PC-9 (cell line): Measurements from ENCODE around the gene PAEP. TPM values are rescaled to one million over a fixed set of nuclear protein-coding genes. Genes with fewer than 3 reads are reported as not detected.

Experiments used
- BruUV-seq: library from RNA; stranded (reverse); fragments of 400-500 nt; replicated peaks from 2 replicates; lab custom pipeline; 2021; lab: Mats Ljungman, UMichigan
- CTCF ChIA-PET: fragments of 300-600 bp; sonication (Branson Sonifier 250); formaldehyde crosslinking; loops from one replicate; lab custom pipeline; 2022; ENCODE audit warnings: antibody characterized with exemption; lab: Charles Lee
- POLR2A ChIA-PET: fragments of 300-600 bp; sonication (Branson Sonifier 250); formaldehyde crosslinking; loops from one replicate; lab custom pipeline; 2022; ENCODE audit warnings: antibody characterized with exemption; ENCODE audit not compliant: unreplicated experiment; lab: Charles Lee
- DNase-seq, 2 experiments: peaks; one replicate each; pipeline versions ENCODE4 v3.0.0 to v3.0.0-alpha.2; 2015 to 2022; ENCODE audit warnings: mixed read lengths in 1 of 2
- H2AFZ ChIP-seq: fragments of 200-600 bp; sonication (generic); 2 replicates; pipeline ENCODE4 v1.8.1; 2017; ENCODE audit warnings: antibody characterized with exemption
- H3F3A ChIP-seq: fragments of 200-600 bp; sonication (generic); 2 replicates; pipeline ENCODE4 v1.8.1; 2017; ENCODE audit warnings: antibody characterized with exemption, mild to moderate bottlenecking, low read depth; ENCODE audit not compliant: insufficient read depth
- H3K27ac ChIP-seq: fragments of 200-600 bp; sonication (generic); 2 replicates; pipeline ENCODE4 v1.6.1; 2016; ENCODE audit warnings: mixed run types
- H3K27me3 ChIP-seq: fragments of 200-600 bp; sonication (generic); 2 replicates; pipeline ENCODE4 v1.6.1; 2016; ENCODE audit warnings: low read depth, mixed run types; ENCODE audit not compliant: insufficient read depth
- H3K36me3 ChIP-seq: fragments of 200-600 bp; sonication (generic); 2 replicates; pipeline ENCODE4 v1.6.1; 2016; ENCODE audit warnings: low read depth, mixed run types
- H3K4me1 ChIP-seq: fragments of 200-600 bp; sonication (generic); replicated peaks from 2 replicates; pipeline ENCODE4 v1.6.1; 2016; ENCODE audit warnings: mixed run types; ENCODE audit not compliant: insufficient read depth
- H3K4me2 ChIP-seq: fragments of 200-600 bp; sonication (generic); 2 replicates; pipeline ENCODE4 v1.6.1; 2017; ENCODE audit warnings: mixed run types
- H3K4me3 ChIP-seq: fragments of 200-600 bp; sonication (generic); 2 replicates; pipeline ENCODE4 v1.6.1; 2016; ENCODE audit warnings: mixed run types
- H3K79me2 ChIP-seq: fragments of 200-600 bp; sonication (generic); 2 replicates; pipeline ENCODE4 v1.6.1; 2017; ENCODE audit warnings: low read depth, mixed run types
- H3K9me2 ChIP-seq: fragments of 200-600 bp; sonication (generic); 2 replicates; pipeline ENCODE4 v1.8.1; 2017; ENCODE audit warnings: mild to moderate bottlenecking; ENCODE audit not compliant: insufficient read depth
- H3K9me3 ChIP-seq: fragments of 200-600 bp; sonication (generic); 2 replicates; pipeline ENCODE4 v1.8.1; 2016; ENCODE audit warnings: low read depth; ENCODE audit not compliant: insufficient read depth
- H4K20me1 ChIP-seq: fragments of 200-600 bp; sonication (generic); 2 replicates; pipeline ENCODE4 v1.8.1; 2017; ENCODE audit not compliant: insufficient read depth
- CTCF ChIP-seq: fragments of 200-600 bp; sonication (generic); conservative IDR thresholded peaks from 2 replicates; pipeline ENCODE4 v1.6.1; 2017; ENCODE audit warnings: mixed run types, antibody characterized with exemption, mild to moderate bottlenecking, moderate library complexity
- EZH2 ChIP-seq: fragments of 200-600 bp; sonication (generic); IDR thresholded peaks from 2 replicates; pipeline ENCODE4 v1.8.0; 2017; ENCODE audit warnings: antibody characterized with exemption, low read depth
- intact Hi-C: fragments of 100-400 bp; cut with micrococcal nuclease; formaldehyde crosslinking; loops from one replicate; pipeline ENCODE4 v1.10.0; 2022; ENCODE audit not compliant: unreplicated experiment
- total RNA-seq: library from RNA; stranded (reverse); gene quantifications from 2 replicates; pipeline ENCODE4 v1.2.3, GENCODE V29; 2021

Gene PAEP
- total RNA-seq, 1 experiment from 2014 or later: not detected

- Histone ChIP-seq H3K27ac (no peak overlapping the region), H3F3A (no peaks in the 10 kb centered on the region), H3K4me3 (no peak overlapping the region), H3K9me2 (no peaks in the 10 kb centered on the region; the same call in 1 of the 2 replicates), H3K9me3 (no peaks in the 10 kb centered on the region), H3K27me3 (peaks cover 76% of the 10 kb centered on the region), H3K4me1 (no peaks in the 10 kb centered on the region), H3K4me2 (no peak overlapping the region), H4K20me1 (no peaks in the 10 kb centered on the region), H3K36me3 (no peaks in the 10 kb centered on the region), H2AFZ (no peak overlapping the region), H3K79me2 (no peaks in the 10 kb centered on the region)
- DNase-seq: no peak
- no peak for TF ChIP-seq EZH2
- TF ChIP-seq CTCF: no peak
- BruUV-seq: no TSS peak
- CTCF ChIA-PET: no interaction called here
- intact Hi-C loops: no loop called here
- POLR2A ChIA-PET: no interaction called here
Observed at GRCh38 chr9:135573124-135573523, 11.6 kb downstream of the PAEP start.

- H3K27me3 ChIP-seq: peaks cover 68% of the 10 kb centered on the region
- H3K27ac ChIP-seq: no peak overlapping the region
- intact Hi-C loops: no loop called here
- no peaks in the 10 kb centered on the region for H3F3A ChIP-seq
- TF ChIP-seq EZH2 (no peak), CTCF (no peak)
- H2AFZ ChIP-seq: no peak overlapping the region
- POLR2A ChIA-PET: no interaction called here
- no peaks in the 10 kb centered on the region for H4K20me1 ChIP-seq
- no peaks in the 10 kb centered on the region for H3K79me2 ChIP-seq
- H3K9me3 ChIP-seq: no peaks in the 10 kb centered on the region
- no peak for DNase-seq
- H3K9me2 ChIP-seq: no peaks in the 10 kb centered on the region; the same call in 1 of the 2 replicates
- no peaks in the 10 kb centered on the region for H3K4me1 ChIP-seq
- H3K4me3 ChIP-seq: no peak overlapping the region
- CTCF ChIA-PET: no interaction called here
- H3K4me2 ChIP-seq: no peak overlapping the region
- no peaks in the 10 kb centered on the region for H3K36me3 ChIP-seq
- no TSS peak for BruUV-seq
Observed at GRCh38 chr9:135574331-135574730, 12.8 kb downstream of the PAEP start.

GRCh38 chr9:135574943-135575342 is 13.4 kb downstream of the PAEP start:
- ChIA-PET CTCF (no interaction called here), POLR2A (no interaction called here)
- no peak for DNase-seq
- Histone ChIP-seq H3K27ac (no peak overlapping the region), H3K9me3 (no peaks in the 10 kb centered on the region), H3K4me2 (no peak overlapping the region), H3K79me2 (no peaks in the 10 kb centered on the region), H4K20me1 (no peaks in the 10 kb centered on the region), H3K9me2 (no peaks in the 10 kb centered on the region; the same call in 1 of the 2 replicates), H3K27me3 (peaks cover 66% of the 10 kb centered on the region), H3F3A (no peaks in the 10 kb centered on the region), H3K4me3 (no peak overlapping the region), H3K36me3 (no peaks in the 10 kb centered on the region), H3K4me1 (no peaks in the 10 kb centered on the region), H2AFZ (no peak overlapping the region)
- intact Hi-C loops: no loop called here
- TF ChIP-seq CTCF (no peak), EZH2 (no peak)
- BruUV-seq: no TSS peak
